K562 (cell line): ENCODE results near the gene CHD6.

Experiments
- GABPA ChIP-seq: fragments of 200-800 bp; sonication (Bioruptor generic); conservative IDR thresholded peaks from 2 replicates; pipeline ENCODE4 v1.6.1; 2016; ENCODE audit warnings: low read depth, missing genetic modification characterization, missing compliant biosample characterization
- RFX5 ChIP-seq: IDR thresholded peaks from 2 replicates; pipeline ENCODE4 v1.6.1; 2011; ENCODE audit warnings: low read depth, mild to moderate bottlenecking, improper control_type of control experiment, low read length
- SP2 ChIP-seq: IDR thresholded peaks from 2 replicates; pipeline ENCODE4 v1.6.1; 2011; ENCODE audit warnings: mild to moderate bottlenecking, low read depth, low read length, moderate library complexity; ENCODE audit not compliant: poor library complexity, severe bottlenecking; ENCODE audit errors: extremely low read depth
- SPI1 ChIP-seq: IDR thresholded peaks from 2 replicates; pipeline ENCODE4 v1.6.1; 2011; ENCODE audit warnings: low read depth, low read length, control low read depth, borderline replicate concordance
- TF ChIP-seq, protein P1 (sequence below): sonication (generic); formaldehyde crosslinking; IDR thresholded peaks from 2 replicates; pipeline ENCODE4 v1.8.0; 2023; ENCODE audit warnings: mild to moderate bottlenecking, missing genetic modification reagents

GRCh38 chr20:41577129-41578009 lies 40.8 kb downstream of the CHD6 start:
- TF ChIP-seq SPI1 (no peak), SP2 (no peak), GABPA (no peak), RFX5 (no peak)
- TF ChIP-seq, protein P1, sequence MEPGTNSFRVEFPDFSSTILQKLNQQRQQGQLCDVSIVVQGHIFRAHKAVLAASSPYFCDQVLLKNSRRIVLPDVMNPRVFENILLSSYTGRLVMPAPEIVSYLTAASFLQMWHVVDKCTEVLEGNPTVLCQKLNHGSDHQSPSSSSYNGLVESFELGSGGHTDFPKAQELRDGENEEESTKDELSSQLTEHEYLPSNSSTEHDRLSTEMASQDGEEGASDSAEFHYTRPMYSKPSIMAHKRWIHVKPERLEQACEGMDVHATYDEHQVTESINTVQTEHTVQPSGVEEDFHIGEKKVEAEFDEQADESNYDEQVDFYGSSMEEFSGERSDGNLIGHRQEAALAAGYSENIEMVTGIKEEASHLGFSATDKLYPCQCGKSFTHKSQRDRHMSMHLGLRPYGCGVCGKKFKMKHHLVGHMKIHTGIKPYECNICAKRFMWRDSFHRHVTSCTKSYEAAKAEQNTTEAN = no peak
